Measurements from ENCODE around the gene CLIC1.

DNA sequence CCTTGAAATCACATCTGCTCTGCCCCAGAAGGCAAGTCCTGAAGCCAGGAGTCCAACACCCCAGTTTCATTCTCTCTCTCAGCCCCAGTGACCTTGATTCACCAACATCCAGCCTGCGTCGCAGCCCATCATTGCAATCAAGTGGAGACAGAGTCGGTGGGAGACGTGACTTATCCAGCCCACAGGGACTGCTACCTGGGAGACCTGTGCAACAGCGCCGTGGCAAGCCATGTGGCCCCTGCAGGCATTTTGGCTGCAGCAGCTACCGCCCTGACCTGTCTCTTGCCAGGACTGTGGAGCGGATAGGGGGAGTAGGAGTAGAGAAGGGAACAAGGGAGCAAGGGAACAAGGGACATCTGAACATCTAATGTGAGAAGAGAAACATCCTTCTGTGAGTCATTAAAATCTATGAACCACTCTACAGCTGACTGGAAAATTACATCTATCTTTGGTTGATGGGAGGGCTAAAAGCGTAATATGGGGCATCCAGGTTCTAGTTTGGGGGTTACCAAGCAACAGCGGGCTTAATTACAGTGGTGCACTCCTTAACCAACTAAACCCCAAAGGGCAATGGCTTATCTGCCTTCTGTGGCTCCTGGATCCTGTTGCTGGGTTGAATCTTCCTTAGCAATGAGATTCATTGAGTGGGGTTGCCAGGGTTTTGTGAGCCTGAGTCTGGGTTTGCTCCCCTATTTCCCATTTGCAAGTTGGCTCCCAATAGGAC, 18.7 kb downstream of the CLIC1 start:
- TF ChIP-seq, protein P1, sequence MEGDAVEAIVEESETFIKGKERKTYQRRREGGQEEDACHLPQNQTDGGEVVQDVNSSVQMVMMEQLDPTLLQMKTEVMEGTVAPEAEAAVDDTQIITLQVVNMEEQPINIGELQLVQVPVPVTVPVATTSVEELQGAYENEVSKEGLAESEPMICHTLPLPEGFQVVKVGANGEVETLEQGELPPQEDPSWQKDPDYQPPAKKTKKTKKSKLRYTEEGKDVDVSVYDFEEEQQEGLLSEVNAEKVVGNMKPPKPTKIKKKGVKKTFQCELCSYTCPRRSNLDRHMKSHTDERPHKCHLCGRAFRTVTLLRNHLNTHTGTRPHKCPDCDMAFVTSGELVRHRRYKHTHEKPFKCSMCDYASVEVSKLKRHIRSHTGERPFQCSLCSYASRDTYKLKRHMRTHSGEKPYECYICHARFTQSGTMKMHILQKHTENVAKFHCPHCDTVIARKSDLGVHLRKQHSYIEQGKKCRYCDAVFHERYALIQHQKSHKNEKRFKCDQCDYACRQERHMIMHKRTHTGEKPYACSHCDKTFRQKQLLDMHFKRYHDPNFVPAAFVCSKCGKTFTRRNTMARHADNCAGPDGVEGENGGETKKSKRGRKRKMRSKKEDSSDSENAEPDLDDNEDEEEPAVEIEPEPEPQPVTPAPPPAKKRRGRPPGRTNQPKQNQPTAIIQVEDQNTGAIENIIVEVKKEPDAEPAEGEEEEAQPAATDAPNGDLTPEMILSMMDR (IDR thresholded peaks at IDR 0.05): no peak
- no peak for TF ChIP-seq POLR2A (IDR thresholded peaks at IDR 0.05)

All from testis (tissue), 2 donors.